ENCODE results near the gene TBC1D22A.
"Not testable (repeated sequence)": the region's sequence is repeated elsewhere in the genome, so short reads cannot be mapped to it uniquely, and the experiment has no call there.

The TBC1D22A gene

GRCh38 chr22:47164514-47165337, 402.3 kb downstream of the TBC1D22A start:
- DNase-seq = no peak

GRCh38 chr22:47165338-47166032, 403.0 kb downstream of the TBC1D22A start:
- DNase-seq = no peak

- no peak for DNase-seq
Observed at GRCh38 chr22:47166033-47166404, 403.6 kb downstream of the TBC1D22A start.

- DNase-seq = no peak
Observed at GRCh38 chr22:47166446-47167016, 404.1 kb downstream of the TBC1D22A start.

- no peak for DNase-seq
Observed at GRCh38 chr22:47167056-47167455, 404.6 kb downstream of the TBC1D22A start.

- not testable (repeated sequence) for DNase-seq
Observed at GRCh38 chr22:47167921-47168320, 405.5 kb downstream of the TBC1D22A start.

- DNase-seq = no peak
Observed at GRCh38 chr22:47168441-47168840, 406.0 kb downstream of the TBC1D22A start.

GRCh38 chr22:47168900-47169800, 406.7 kb downstream of the TBC1D22A start:
- DNase-seq = no peak

- no peak for DNase-seq
Observed at GRCh38 chr22:47169801-47170140, 407.3 kb downstream of the TBC1D22A start.

GRCh38 chr22:47170511-47171440, 408.3 kb downstream of the TBC1D22A start:
- DNase-seq = not testable (repeated sequence)

- no peak for DNase-seq
Observed at GRCh38 chr22:47171441-47172221, 409.2 kb downstream of the TBC1D22A start.

GRCh38 chr22:47172771-47173534, 410.5 kb downstream of the TBC1D22A start:
- no peak for DNase-seq

- DNase-seq = no peak
Observed at GRCh38 chr22:47173535-47174021, 411.1 kb downstream of the TBC1D22A start.

GRCh38 chr22:47174096-47174495, 411.6 kb downstream of the TBC1D22A start:
- no peak for DNase-seq

- no peak for DNase-seq
Observed at GRCh38 chr22:47174671-47175112, 412.2 kb downstream of the TBC1D22A start.

- no peak for DNase-seq
Observed at GRCh38 chr22:47175151-47176025, 412.9 kb downstream of the TBC1D22A start.

GRCh38 chr22:47176026-47176389, 413.6 kb downstream of the TBC1D22A start:
- no peak for DNase-seq

- no peak for DNase-seq
Observed at GRCh38 chr22:47176573-47177333, 414.3 kb downstream of the TBC1D22A start.

Data from hippocampal formation (tissue), 2 donors.